GM21367 (cell line): Measurements from ENCODE around the gene HDAC5.
"Not testable (repeated sequence)": the region's sequence is repeated elsewhere in the genome, so short reads cannot be mapped to it uniquely, and the experiment has no call there.

Source experiments
- ATAC-seq: cut with Tn5 transposase; IDR thresholded peaks from one replicate; pipeline ENCODE4 v1.9.1; 2021; ENCODE audit not compliant: unreplicated experiment

Gene HDAC5

DNA sequence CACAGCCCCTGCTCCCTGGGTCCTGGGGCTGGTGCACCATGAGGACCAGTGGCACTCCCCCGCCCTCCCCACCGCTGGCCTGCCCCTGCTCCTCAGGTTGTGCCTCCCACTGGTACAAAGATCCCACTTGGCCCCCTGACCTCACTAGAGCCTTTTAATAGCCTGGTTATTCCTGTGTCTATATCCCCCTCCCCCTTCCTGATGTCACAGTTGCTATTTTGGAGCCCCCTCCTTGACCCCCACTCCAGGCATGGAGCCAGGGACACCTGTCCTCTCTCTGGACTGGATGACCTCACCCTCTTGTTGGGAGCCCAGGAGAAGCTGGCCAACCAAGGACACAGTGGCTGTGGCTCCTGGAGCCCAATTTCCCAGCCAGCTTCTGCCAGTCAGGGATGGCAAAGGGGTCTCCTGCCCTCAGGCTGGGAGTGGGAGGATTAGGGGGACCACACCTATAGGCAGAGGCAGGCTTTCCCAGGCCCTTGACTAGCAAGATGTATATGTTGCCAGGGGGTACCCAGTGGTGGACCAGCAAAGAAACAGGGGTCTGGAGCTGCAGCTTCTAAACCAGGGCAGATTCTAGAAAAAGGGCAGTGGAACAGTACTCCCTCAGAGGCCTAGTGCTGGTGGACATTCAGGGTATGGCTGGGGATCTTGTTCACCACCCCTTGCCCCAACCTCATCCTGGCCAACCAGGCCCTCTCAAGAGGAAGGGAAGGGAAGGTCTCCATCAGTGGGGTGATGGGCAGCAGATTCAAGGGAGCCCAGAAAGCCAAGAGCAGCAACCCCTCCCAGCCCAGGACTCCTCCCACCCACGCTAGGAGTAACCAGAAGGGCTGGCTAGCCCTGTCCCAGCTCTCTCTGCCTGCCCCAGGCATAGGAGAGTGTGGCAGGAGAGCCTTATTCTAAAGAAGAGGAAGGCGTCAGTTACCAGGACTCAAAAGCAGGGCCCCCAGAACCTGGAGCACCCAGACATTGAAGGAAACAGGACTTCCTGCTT lies 10.9 kb downstream of the HDAC5 start:
- no peak for ATAC-seq

- ATAC-seq = no peak
Measured at GRCh38 chr17:44111777-44112176, 11.7 kb downstream of the HDAC5 start.

- ATAC-seq = no peak
Measured at GRCh38 chr17:44110823-44111633, 12.4 kb downstream of the HDAC5 start.

DNA sequence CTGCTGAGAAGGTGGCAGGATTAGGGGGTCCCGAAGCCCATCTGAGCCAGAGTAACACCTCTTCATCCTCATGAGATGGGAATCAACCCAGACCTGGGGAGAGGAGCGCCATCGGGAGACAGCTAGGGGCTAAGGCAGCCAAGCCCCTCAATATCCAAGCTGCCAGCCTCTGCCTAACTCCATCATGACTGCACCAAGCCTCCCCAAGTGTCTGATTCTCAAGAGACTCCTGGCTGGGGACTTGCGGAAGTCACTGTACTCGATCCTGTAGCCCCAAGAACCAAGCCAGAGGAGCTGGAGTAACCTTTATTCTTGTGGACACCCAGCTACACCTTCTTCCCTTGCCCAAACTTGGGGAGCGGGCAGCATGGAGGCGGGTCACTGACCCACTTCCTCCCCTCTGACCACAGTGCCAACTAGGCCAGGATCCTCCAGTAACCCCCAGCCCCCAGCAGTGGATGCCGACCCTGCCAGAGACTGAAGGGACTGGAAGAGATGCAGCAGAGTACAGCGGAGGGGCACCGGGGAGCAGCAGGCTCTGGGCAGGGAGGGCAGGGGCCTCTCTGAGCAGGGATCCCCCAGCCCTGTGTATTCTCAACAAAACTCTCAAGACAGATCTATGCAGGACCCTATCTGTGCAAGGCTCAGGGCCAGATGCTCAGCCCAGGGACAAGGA lies 13.3 kb downstream of the HDAC5 start:
- ATAC-seq = no peak

- ATAC-seq = no peak
Measured at GRCh38 chr17:44109312-44109630, 14.2 kb downstream of the HDAC5 start.

- ATAC-seq = no peak
Measured at GRCh38 chr17:44108440-44109311, 14.8 kb downstream of the HDAC5 start.

DNA sequence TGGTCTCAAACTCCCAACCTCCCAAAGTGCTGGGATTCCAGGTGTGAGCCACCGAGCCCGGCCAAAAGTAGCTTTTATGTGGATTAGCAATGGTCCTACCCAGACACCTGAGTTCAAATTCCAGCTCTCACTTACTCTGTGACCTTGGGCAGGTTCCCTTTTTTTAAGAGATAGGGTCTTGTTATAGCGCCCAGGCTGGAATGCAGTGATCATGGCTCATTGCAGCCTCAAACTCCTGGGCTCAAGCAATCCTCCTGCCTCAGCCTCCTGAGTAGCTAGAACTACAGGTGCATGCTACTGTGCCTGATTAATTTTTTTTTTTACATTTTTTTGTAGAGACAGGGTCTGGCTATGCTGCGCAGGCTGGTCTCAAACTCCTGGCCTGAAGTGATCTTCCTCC lies 16.6 kb downstream of the HDAC5 start:
- ATAC-seq = no peak

DNA sequence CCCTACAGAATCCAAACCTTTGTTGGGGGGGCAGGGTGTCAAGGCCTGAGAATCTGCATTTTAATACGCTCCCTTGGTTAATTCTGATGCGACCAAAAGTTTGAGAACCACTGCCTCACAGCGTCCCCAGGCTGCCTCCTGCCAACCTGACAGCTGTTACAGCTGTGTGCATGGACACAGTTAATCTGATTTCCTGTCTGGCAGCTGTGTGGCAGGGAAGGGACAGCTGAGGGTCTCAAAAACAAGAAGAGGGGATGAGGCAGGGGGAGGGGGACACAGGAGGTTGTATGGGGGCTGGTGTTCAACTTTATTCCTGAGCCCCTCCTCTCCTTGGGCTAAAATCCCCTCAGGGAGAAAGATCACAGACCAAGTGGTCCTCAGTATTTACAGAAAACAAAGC lies 17.5 kb downstream of the HDAC5 start:
- no peak for ATAC-seq

GRCh38 chr17:44105483-44105882 lies 18.0 kb downstream of the HDAC5 start:
- ATAC-seq = no peak

DNA sequence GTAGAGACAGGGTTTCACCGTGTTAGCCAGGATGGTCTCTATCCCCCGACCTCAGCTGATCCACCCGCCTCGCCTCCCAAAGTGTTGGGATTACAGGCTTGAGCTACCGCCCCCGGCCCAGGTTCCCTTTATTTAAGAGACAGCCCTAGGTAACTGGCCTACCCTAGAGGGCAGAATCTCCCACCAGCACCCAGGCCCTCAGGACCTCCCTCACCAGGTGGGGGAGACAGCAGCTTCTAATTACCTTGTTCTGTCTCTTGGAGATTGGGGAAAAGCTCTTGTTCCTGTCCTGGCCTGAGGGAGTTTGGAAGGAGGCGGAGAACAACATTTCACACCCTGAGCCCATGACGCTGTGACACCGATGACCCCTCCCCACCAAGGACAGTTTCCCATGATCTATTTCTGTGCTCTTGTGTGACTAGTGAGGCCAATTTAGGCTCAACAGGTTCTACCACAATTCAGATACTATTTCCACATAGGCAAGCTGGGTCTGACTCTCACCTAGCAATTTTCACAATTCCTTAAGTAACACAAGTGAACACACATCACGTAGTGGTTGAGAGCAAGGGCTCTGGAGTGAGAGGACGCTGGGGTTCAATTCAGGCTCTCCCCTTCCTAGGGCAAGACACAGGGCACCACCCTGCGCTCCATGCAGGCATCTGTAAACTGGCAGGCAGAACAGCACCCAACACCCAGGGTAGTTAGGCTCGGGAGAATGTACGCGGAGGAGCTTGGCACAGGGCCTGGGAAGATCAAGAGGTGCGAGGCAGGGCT lies 20.4 kb downstream of the HDAC5 start:
- ATAC-seq = no peak

GRCh38 chr17:44101858-44102257 lies 21.6 kb downstream of the HDAC5 start:
- not testable (repeated sequence) for ATAC-seq

DNA sequence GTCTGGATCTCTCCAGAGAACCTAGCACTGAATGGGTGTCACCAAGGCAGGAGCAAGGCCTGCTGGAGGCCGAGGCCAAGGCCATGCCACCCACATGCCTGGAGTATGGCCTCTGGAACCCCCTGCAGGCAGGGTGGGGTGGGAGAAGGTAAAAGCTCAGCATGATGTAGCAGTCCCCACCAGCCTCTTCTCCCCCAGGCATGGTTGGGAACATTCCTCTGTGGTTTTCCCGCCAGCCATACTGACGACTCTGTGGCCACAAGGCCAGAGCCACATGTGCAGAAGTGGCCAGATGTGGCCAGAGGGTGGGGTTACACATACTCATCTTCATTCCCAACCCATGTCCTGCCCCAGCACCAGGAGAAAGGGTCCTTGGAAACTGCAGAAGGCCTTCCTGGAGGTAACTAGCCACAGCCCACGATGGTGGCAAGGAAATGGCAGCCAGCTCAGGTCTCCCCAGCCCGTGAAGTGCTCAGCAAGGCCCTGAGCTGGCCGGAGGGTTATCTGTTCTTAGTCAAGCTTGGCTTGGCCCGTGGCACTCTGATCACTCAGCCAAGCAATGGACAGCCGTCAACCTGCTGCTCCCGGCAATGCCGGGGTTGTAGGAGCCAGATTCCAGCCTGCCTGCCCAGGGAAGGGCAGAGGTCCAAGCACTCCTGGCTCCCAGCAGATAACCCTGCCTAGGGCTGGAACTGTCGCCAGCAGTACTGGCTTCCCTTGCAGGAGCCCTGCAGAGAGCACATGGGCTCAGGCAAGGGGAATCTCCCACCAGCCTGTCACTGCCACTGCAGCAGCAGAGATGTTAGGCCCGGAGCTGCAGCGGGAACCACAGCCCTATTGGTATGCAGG lies 26.1 kb downstream of the HDAC5 start:
- no peak for ATAC-seq

DNA sequence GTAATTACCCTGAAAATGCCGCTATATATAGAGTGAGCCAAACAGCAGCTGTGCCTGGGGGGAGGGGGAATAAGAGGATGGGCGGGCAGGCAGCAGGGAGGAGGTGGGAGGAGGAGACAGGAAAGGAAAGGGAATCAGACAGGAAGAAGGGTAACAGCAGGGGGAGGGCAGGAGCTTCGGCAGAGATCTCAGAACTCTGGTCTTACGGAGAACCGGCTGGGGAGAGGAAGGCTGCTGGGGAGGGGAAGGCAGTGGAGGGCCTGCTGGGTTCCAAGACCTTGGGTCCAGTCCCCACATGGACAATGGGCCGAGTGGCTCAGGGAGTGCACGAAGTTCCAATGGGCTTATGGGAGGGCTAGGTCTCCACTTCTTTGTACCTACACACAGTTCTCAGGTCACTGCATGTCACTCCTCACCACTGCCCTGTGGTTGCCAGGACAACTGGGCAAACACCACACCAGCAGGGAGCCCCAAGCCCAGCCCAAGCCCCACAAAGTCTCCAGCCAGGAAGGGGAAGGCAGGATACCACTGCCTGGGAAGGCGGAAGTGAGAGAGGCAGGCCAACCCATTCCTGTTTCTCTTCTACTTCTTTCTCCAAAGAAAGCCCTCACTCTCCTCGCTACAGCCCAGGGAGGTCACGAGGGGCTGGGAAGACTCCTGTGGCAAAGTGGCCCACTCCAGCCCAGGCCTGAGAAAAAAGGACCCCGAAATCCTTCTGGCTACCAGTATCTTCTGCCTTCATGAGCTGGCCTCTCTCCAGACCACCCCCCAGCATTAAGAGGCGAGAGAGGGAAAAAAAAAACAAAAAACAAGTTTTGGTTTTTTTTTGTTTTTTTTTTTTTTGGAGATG lies 27.6 kb downstream of the HDAC5 start:
- ATAC-seq = no peak

- no peak for ATAC-seq
Measured at GRCh38 chr17:44095388-44095646, 28.1 kb downstream of the HDAC5 start.

- no peak for ATAC-seq
Measured at GRCh38 chr17:44094701-44095387, 28.6 kb downstream of the HDAC5 start.

- no peak for ATAC-seq
Measured at GRCh38 chr17:44093231-44093900, 30.1 kb downstream of the HDAC5 start.

DNA sequence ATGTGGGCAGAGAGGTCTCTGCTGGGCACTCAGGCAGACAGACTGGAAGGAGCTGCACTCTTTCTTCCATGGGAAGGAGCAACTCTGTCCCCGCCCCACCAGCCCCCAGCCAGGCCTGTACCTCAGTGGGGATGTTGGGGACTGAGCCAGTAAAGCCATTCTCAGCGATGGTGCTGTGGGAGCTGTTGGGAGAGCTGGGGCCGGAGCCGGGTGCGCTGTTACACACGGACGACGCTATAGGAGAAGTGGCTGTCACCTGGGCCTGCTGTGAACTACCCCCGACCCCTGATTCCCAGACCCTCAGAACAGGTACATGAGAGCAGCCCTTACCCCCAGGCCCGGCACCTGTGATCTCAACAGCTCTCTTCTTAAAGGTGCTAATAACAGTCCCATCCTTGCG lies 31.4 kb downstream of the HDAC5 start:
- no peak for ATAC-seq
